MM.1S (cell line): ENCODE measurements around the gene LDHAL6B.

Experiments
- DNase-seq: peaks from one replicate; pipeline ENCODE4 v3.0.0-alpha.2; 2015
- H2AFZ ChIP-seq: fragments of 300-600 bp; sonication (generic); 2 replicates; pipeline ENCODE4 v1.6.0; 2016; ENCODE audit warnings: antibody characterized with exemption, low read length
- H3F3A ChIP-seq: fragments of 300-600 bp; sonication (generic); 2 replicates; pipeline ENCODE4 v1.6.1; 2016; ENCODE audit warnings: mild to moderate bottlenecking, antibody characterized with exemption, low read length, moderate library complexity, mixed read lengths; ENCODE audit not compliant: insufficient read depth
- H3K27ac ChIP-seq: fragments of 300-600 bp; sonication (generic); 2 replicates; pipeline ENCODE4 v1.5.1; 2016; ENCODE audit warnings: mild to moderate bottlenecking, low read length
- H3K27me3 ChIP-seq: fragments of 300-600 bp; sonication (generic); replicated peaks from 2 replicates; pipeline ENCODE4 v1.6.0; 2016; ENCODE audit warnings: low read length; ENCODE audit not compliant: insufficient read depth
- H3K36me3 ChIP-seq: fragments of 300-600 bp; sonication (generic); replicated peaks from 2 replicates; pipeline ENCODE4 v1.6.1; 2016; ENCODE audit warnings: mild to moderate bottlenecking, low read length, mixed read lengths; ENCODE audit not compliant: insufficient read depth
- H3K4me1 ChIP-seq: fragments of 300-600 bp; sonication (generic); 2 replicates; pipeline ENCODE4 v1.6.1; 2016; ENCODE audit warnings: low read length, mixed read lengths
- H3K4me2 ChIP-seq: fragments of 300-600 bp; sonication (generic); 2 replicates; pipeline ENCODE4 v1.6.0; 2016; ENCODE audit warnings: low read depth, low read length
- H3K4me3 ChIP-seq: fragments of 300-600 bp; sonication (generic); 2 replicates; pipeline ENCODE4 v1.5.1; 2016; ENCODE audit warnings: low read length, mixed read lengths
- H3K79me2 ChIP-seq: fragments of 300-600 bp; sonication (generic); 2 replicates; pipeline ENCODE4 v1.6.1; 2016; ENCODE audit warnings: mixed run types, low read length, mixed read lengths
- H3K9ac ChIP-seq: fragments of 300-600 bp; sonication (generic); 2 replicates; pipeline ENCODE4 v1.6.1; 2016; ENCODE audit warnings: low read length, mixed read lengths
- H3K9me2 ChIP-seq: fragments of 300-600 bp; sonication (generic); replicated peaks from 2 replicates; pipeline ENCODE4 v1.6.1; 2016; ENCODE audit warnings: mild to moderate bottlenecking, low read length, mixed read lengths; ENCODE audit not compliant: insufficient read depth
- H3K9me3 ChIP-seq: fragments of 300-600 bp; sonication (generic); replicated peaks from 2 replicates; pipeline ENCODE4 v1.6.1; 2016; ENCODE audit warnings: mild to moderate bottlenecking, low read length, mixed read lengths; ENCODE audit not compliant: insufficient read depth
- H4K20me1 ChIP-seq: fragments of 300-600 bp; sonication (generic); 2 replicates; pipeline ENCODE4 v1.6.1; 2016; ENCODE audit warnings: mild to moderate bottlenecking, low read length, moderate library complexity, mixed read lengths; ENCODE audit not compliant: insufficient read depth
- CTCF ChIP-seq: fragments of 300-600 bp; sonication (generic); IDR thresholded peaks from 2 replicates; pipeline ENCODE4 v1.5.1; 2016; ENCODE audit warnings: antibody characterized with exemption, low read length, mixed read lengths
- EZH2 ChIP-seq: fragments of 300-600 bp; sonication (generic); optimal IDR thresholded peaks from 2 replicates; pipeline ENCODE3; 2017; ENCODE audit warnings: low read depth, mild to moderate bottlenecking, antibody characterized with exemption, low read length, mixed read lengths
- EZH2phosphoT487 ChIP-seq: fragments of 300-600 bp; sonication (generic); IDR thresholded peaks from 2 replicates; pipeline ENCODE4 v1.6.1; 2018; ENCODE audit warnings: antibody characterized with exemption, low read length

Gene LDHAL6B

GRCh38 chr15:59177317-59177660, 29.4 kb upstream of the LDHAL6B start:
- Histone ChIP-seq H3K4me3 (no peak overlapping the region), H3K4me1 (no peaks in the 10 kb centered on the region), H3F3A (no peaks in the 10 kb centered on the region), H2AFZ (no peak overlapping the region), H4K20me1 (no peaks in the 10 kb centered on the region), H3K36me3 (no peaks in the 10 kb centered on the region), H3K9ac (no peak overlapping the region), H3K79me2 (no peaks in the 10 kb centered on the region), H3K9me2 (no peaks in the 10 kb centered on the region), H3K27me3 (no peaks in the 10 kb centered on the region), H3K4me2 (no peak overlapping the region), H3K9me3 (no peaks in the 10 kb centered on the region; the same call in 1 of the 2 replicates), H3K27ac (no peak overlapping the region)
- TF ChIP-seq CTCF (no peak), EZH2phosphoT487 (no peak), EZH2 (no peak)
- no peak for DNase-seq

DNA sequence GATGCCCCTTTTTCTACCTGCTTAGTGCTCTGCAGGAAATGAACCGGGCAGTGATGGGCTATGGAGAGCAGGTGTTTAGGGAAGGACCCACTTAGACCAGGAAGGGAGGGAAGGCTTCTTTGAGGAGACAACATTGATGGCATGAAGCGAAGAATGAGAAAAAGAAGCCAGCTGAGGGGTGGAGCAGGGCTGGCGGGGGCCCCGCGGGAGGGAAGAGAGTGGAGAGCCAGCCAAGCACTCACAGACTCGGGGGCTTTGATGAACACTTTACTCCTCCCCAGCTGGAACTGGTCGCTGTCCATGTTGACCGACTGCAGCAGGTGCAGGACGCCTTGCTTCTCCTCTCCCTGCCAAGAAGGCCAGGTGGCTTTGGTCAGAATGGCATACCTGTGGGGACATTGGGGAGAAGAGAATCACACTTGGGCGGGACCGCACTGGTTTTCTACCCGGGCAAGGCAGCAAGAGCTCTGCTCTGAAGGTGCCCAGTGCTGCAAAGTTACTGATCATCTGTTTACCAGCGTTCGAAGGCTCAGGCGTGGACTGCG, 28.4 kb upstream of the LDHAL6B start:
- H4K20me1 ChIP-seq = no peaks in the 10 kb centered on the region
- no peak overlapping the region for H3K9ac ChIP-seq
- no peaks in the 10 kb centered on the region for H3K36me3 ChIP-seq
- TF ChIP-seq EZH2phosphoT487 = no peak
- H3K9me2 ChIP-seq = no peaks in the 10 kb centered on the region
- H3K4me1 ChIP-seq = no peaks in the 10 kb centered on the region
- H3K4me2 ChIP-seq = no peak overlapping the region
- no peak for DNase-seq
- no peaks in the 10 kb centered on the region for H3K79me2 ChIP-seq
- no peaks in the 10 kb centered on the region for H3K27me3 ChIP-seq
- no peak overlapping the region for H3K27ac ChIP-seq
- no peak overlapping the region for H3K4me3 ChIP-seq
- H3K9me3 ChIP-seq = no peaks in the 10 kb centered on the region; the same call in 1 of the 2 replicates
- H2AFZ ChIP-seq = no peak overlapping the region
- H3F3A ChIP-seq = no peaks in the 10 kb centered on the region

DNA sequence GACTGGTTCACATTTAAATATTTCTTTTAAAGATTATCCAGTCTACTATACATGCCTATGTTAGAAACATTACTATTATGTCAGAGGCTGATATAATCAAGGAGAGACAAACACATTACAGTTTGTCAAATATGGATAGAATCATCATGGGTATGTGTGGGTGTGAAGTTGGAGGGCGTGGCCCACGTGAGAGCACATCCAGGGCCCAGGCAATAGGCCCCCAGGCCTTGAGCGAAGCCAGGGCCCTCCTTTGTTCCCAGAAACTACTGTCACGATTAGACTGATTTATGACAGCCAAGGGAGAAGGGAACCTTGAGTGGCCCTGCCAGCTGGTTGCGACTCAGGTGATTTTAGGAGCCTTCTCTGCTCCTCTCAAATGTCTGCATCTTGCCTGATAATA, 26.9 kb upstream of the LDHAL6B start:
- Histone ChIP-seq H3F3A (no peaks in the 10 kb centered on the region), H3K79me2 (no peaks in the 10 kb centered on the region), H4K20me1 (no peaks in the 10 kb centered on the region), H3K4me3 (no peak overlapping the region), H3K4me2 (no peak overlapping the region), H3K9me3 (no peaks in the 10 kb centered on the region; the same call in 1 of the 2 replicates), H3K9ac (no peak overlapping the region), H3K36me3 (no peaks in the 10 kb centered on the region), H3K4me1 (no peaks in the 10 kb centered on the region), H2AFZ (no peak overlapping the region), H3K27ac (no peak overlapping the region), H3K9me2 (no peaks in the 10 kb centered on the region), H3K27me3 (no peaks in the 10 kb centered on the region)
- no peak for DNase-seq
- TF ChIP-seq CTCF (no peak), EZH2 (no peak), EZH2phosphoT487 (no peak)

- H3K4me1 ChIP-seq = no peaks in the 10 kb centered on the region
- no peaks in the 10 kb centered on the region for H3K79me2 ChIP-seq
- H3K27me3 ChIP-seq = no peaks in the 10 kb centered on the region
- H3K9me3 ChIP-seq = no peaks in the 10 kb centered on the region; the same call in 1 of the 2 replicates
- H2AFZ ChIP-seq = no peak overlapping the region
- no peaks in the 10 kb centered on the region for H4K20me1 ChIP-seq
- DNase-seq = no peak
- no peaks in the 10 kb centered on the region for H3K36me3 ChIP-seq
- H3K4me2 ChIP-seq = no peak overlapping the region
- TF ChIP-seq CTCF = no peak
- TF ChIP-seq EZH2phosphoT487 = no peak
- TF ChIP-seq EZH2 = no peak
- H3F3A ChIP-seq = no peaks in the 10 kb centered on the region
- no peak overlapping the region for H3K4me3 ChIP-seq
- no peak overlapping the region for H3K9ac ChIP-seq
- no peaks in the 10 kb centered on the region for H3K9me2 ChIP-seq
- H3K27ac ChIP-seq = no peak overlapping the region
Observed at GRCh38 chr15:59180945-59181600, 25.6 kb upstream of the LDHAL6B start.
